Pancreas (tissue), 10 donors: Measurements from ENCODE around the gene PFAS. TPM values are rescaled to one million over a fixed set of nuclear protein-coding genes. Genes with fewer than 3 reads are reported as not detected.
A peak's percentile ranks its signal among the peaks of the same experiment; 100 is the strongest.

Experiments used
- ATAC-seq, 4 donors: fragments of 200-7000 bp; cut with Tn5 transposase; one replicate each; pipeline versions ENCODE4 v1.8.0 to v1.9.1; 2020; ENCODE audit warnings: mild to moderate bottlenecking in 4 of 4, moderate library complexity in 4 of 4
- DNase-seq, 6 donors: peaks; one replicate each; pipeline ENCODE4 v3.0.0-alpha.2; 2020
- FAIRE-seq: peaks from 2 replicates; lab custom pipeline; 2012; peaks lifted over from hg19 to GRCh38; lab: Jason Lieb, UNC
- H3K27ac ChIP-seq, 4 donors: fragments of 200-600 bp; sonication (generic); 1 replicate in 3 of 4; 2 replicates in 1 of 4; pipeline versions ENCODE4 v1.5.0 to v1.8.0; 2020
- H3K27me3 ChIP-seq, 4 donors: fragments of 200-600 bp; one replicate each; pipeline ENCODE4 v1.8.0; 2021
- H3K36me3 ChIP-seq, 3 donors: fragments of 200-600 bp; sonication (generic) in 1 of 3; one replicate each; pipeline versions ENCODE4 v1.5.0 to v1.8.0; 2020 to 2021
- H3K4me1 ChIP-seq, 3 donors: fragments of 200-600 bp; one replicate each; pipeline ENCODE4 v1.8.0; 2021
- H3K4me3 ChIP-seq, 4 donors: fragments of 200-600 bp; sonication (generic) in 2 of 4; one replicate each; pipeline versions ENCODE4 v1.5.0 to v1.8.0; 2020 to 2021
- H3K9me3 ChIP-seq, 4 donors: fragments of 200-600 bp; one replicate each; pipeline ENCODE4 v1.8.0; 2021
- CTCF ChIP-seq, 4 donors: fragments of 200-600 bp; sonication (generic) in 3 of 4; IDR thresholded peaks; one replicate each; pipeline versions ENCODE4 v1.5.0 to v1.8.0; 2021; ENCODE audit warnings: antibody characterized with exemption in 4 of 4
- WGBS, 2 donors: extraction: QIAGEN DNeasy Blood & Tissue Kit; methylation state at CpG; one replicate each; pipeline ENCODE4 v1.1.7; 2013; 5-methylcytosine and 5-hydroxymethylcytosine counted together
- intact Hi-C, 3 donors: fragments of 100-400 bp; cut with DNase I; formaldehyde crosslinking; loops; one replicate each; pipeline versions ENCODE4 v1.11.1 to v1.14.2; 2022
- polyA plus RNA-seq, 2 donors: library from polyadenylated mRNA; stranded (reverse); fragments of 200-250 nt; gene quantifications; one replicate each; pipeline ENCODE4 v1.2.3, GENCODE V29; 2013
- total RNA-seq, 6 donors: library from RNA; stranded (reverse); fragmentation: NEBNext Ultra II Directional in 4 of 6; extraction: Animal tissue kit (Norgen Biotek cat#: 25700) in 4 of 6; gene quantifications; one replicate each; pipeline versions ENCODE4 v1.2.1 to v1.2.4, GENCODE V29; 2021 to 2023
- donor health status: healthy with polysubstance abuse.
- donor health status: DM: no; HTN: no; CAD: no; lungs with moderate emphysema.
- donor health status: DM: no; HTN: no; CAD: no.
- donor health status: control.
- donor health status: control.
- donor health status: Bipolar disorder and iron deficiency.
- donor health status: DM: yes; HTN: yes; CAD: no.
- donor health status: DM: no; HTN: no; CAD: no.
- donor health status: DM: no; HTN: no; CAD: no.
- donor health status: DM: yes; HTN: yes; CAD: no.

Gene PFAS
- total and polyA plus RNA-seq, 8 donors = 11.5 to 21.4 (median 18.7) TPM

DNA sequence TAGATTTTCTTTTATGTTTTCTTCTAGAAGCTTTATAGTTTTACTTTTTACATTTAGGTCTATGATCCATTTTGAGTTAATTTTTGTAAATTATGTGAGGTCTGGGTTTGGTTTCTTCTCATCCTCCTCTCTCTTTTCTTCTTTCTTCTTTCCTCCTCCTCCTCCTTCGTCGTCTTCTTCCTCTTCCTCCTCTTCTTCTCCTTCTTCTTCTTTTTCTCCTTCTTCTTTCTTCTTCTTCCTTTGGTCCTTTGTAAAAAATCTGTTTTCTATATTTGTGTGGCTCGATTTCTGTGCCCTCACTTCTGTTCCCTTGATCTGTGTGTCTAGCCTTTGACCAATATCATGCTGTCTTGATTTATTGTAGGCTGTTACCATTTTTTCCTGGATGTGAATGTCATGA is 51.1 kb downstream of the PFAS start:
- FAIRE-seq (no peak), ATAC-seq (no peak), DNase-seq (no peak)
- H3K27me3 ChIP-seq = no peaks in the 10 kb centered on the region
- no peaks in the 10 kb centered on the region for H3K36me3 ChIP-seq
- H3K4me3 ChIP-seq = no peak overlapping the region
- no peaks in the 10 kb centered on the region for H3K4me1 ChIP-seq
- TF ChIP-seq CTCF (IDR thresholded peaks at IDR 0.05) = no peak
- no peak overlapping the region for H3K27ac ChIP-seq
- no peaks in the 10 kb centered on the region for H3K9me3 ChIP-seq
- intact Hi-C loops = loop anchor here in 1 of 3 donors (10.0 kb wide), 1 partner anchor 45 kb away; no protein-coding TSS in a partner anchor
- WGBS, 2 donors = 61 to 64% methylated on average over 3 of the region's 3 CpGs

- intact Hi-C loops = loop anchor here in 1 of 3 donors (10.0 kb wide), 1 partner anchor 46 kb away; no protein-coding TSS in a partner anchor
- Histone ChIP-seq H3K4me1 (no peaks in the 10 kb centered on the region), H3K36me3 (no peaks in the 10 kb centered on the region), H3K27ac (no peak overlapping the region), H3K9me3 (no peaks in the 10 kb centered on the region), H3K4me3 (no peak overlapping the region), H3K27me3 (no peaks in the 10 kb centered on the region)
- 11 to 13% methylated on average over 8 of the region's 8 CpGs for WGBS, 2 donors
- DNase-seq (peak; percentile 48 to 80 (median 62)), FAIRE-seq (no peak), ATAC-seq (peak; percentile 94 to 98 (median 98))
- TF ChIP-seq CTCF (IDR thresholded peaks at IDR 0.05) = peak; percentile 46 to 83 (median 72)
These were observed 51.6 kb downstream of the PFAS start for GRCh38 chr17:8300627-8301242.

DNA sequence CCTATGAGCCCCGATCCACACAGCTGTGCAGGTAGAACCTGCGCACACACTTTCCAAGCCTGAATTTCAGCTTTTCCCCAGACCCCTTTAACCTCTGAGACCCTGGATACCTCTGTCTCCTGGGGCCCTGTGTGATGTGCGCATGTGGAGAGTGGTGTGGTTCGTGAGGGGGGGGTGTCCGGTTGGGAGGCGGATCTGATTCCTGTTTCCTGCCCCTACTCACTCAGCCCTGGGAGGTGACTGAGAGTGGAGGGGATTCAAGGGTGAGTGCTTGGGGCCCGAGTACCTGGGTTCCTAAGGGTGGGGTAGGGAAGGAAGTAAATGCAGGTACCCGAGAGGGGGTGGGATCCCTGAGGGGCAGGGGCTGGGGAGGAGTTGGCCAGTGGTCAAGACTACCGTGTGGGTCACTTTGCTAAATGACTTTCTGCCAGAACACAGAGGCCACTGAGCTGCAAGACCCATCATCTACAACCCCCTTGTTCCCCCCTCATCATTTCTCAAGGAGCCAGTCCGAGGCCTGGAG is 61.6 kb downstream of the PFAS start:
- 42 to 45% methylated on average over 9 to 10 of the region's 10 CpGs for WGBS, 2 donors
- intact Hi-C loops = no loop called here
- Histone ChIP-seq H3K4me3 (peak overlapping the region in 1 of 4 donors; percentile 10), H3K36me3 (no peaks in the 10 kb centered on the region), H3K4me1 (no peaks in the 10 kb centered on the region), H3K27me3 (no peaks in the 10 kb centered on the region), H3K9me3 (no peaks in the 10 kb centered on the region), H3K27ac (no peak overlapping the region)
- DNase-seq (peak in 1 of 6 donors; percentile 14), FAIRE-seq (no peak), ATAC-seq (no peak)
- no peak for TF ChIP-seq CTCF (IDR thresholded peaks at IDR 0.05)

- no peak for FAIRE-seq
- peak overlapping the region in 1 of 4 donors; percentile 10 for H3K4me3 ChIP-seq
- intact Hi-C loops = no loop called here
These were observed 62.2 kb downstream of the PFAS start for GRCh38 chr17:8311131-8311790.

More at GRCh38 chr17:8311131-8311790, 62.2 kb downstream of the PFAS start:
- DNase-seq (peak in 1 of 6 donors; percentile 53), ATAC-seq (no peak)
- no peaks in the 10 kb centered on the region for H3K36me3 ChIP-seq
- no peaks in the 10 kb centered on the region for H3K27me3 ChIP-seq
- H3K4me1 ChIP-seq = no peaks in the 10 kb centered on the region
- no peaks in the 10 kb centered on the region for H3K9me3 ChIP-seq
- no peak overlapping the region for H3K27ac ChIP-seq
- WGBS, 2 donors = 71 to 75% methylated on average over 25 of the region's 25 CpGs
- no peak for TF ChIP-seq CTCF (IDR thresholded peaks at IDR 0.05)
